Measurements from ENCODE around the gene FBRSL1.

Gene FBRSL1

GRCh38 chr12:132494294-132495164, 4.6 kb downstream of the FBRSL1 start:
- Histone ChIP-seq H4K20me1 (ENCODE audit: insufficient read depth, low read length) (no peaks in the 10 kb centered on the region), H3K36me3 (replicated peaks; ENCODE audit: insufficient read depth, low read length) (no peaks in the 10 kb centered on the region), H3K9me2 (replicated peaks; ENCODE audit: insufficient read depth, low read length) (no peaks in the 10 kb centered on the region), H3K27ac (ENCODE audit: low read length) (no peak overlapping the region), H2AFZ (ENCODE audit: low read length) (no peak overlapping the region), H3K27me3 (replicated peaks; ENCODE audit: insufficient read depth, low read length) (no peaks in the 10 kb centered on the region), H3K4me2 (ENCODE audit: low read depth, low read length) (no peak overlapping the region), H3F3A (ENCODE audit: insufficient read depth, low read length) (no peaks in the 10 kb centered on the region), H3K9me3 (replicated peaks; ENCODE audit: insufficient read depth, low read length) (no peaks in the 10 kb centered on the region), H3K4me1 (ENCODE audit: low read length) (no peaks in the 10 kb centered on the region), H3K9ac (ENCODE audit: low read length) (no peak overlapping the region), H3K79me2 (ENCODE audit: low read length) (peaks cover 79% of the 10 kb centered on the region), H3K4me3 (ENCODE audit: low read length) (no peak overlapping the region)
- no peak for DNase-seq
- TF ChIP-seq EZH2phosphoT487 (IDR thresholded peaks at IDR 0.05; ENCODE audit: low read length) (no peak), CTCF (IDR thresholded peaks at IDR 0.05; ENCODE audit: low read length) (no peak), EZH2 (optimal IDR thresholded peaks at IDR 0.05; ENCODE audit: low read depth, low read length) (no peak)

GRCh38 chr12:132495165-132495544, 5.2 kb downstream of the FBRSL1 start:
- no peak overlapping the region for H3K4me2 ChIP-seq (ENCODE audit: low read depth, low read length)
- DNase-seq = no peak

GRCh38 chr12:132495629-132496357, 5.8 kb downstream of the FBRSL1 start:
- H3K27ac ChIP-seq (ENCODE audit: low read length) = no peak overlapping the region
- H4K20me1 ChIP-seq (ENCODE audit: insufficient read depth, low read length) = no peaks in the 10 kb centered on the region
- H3K4me1 ChIP-seq (ENCODE audit: low read length) = no peaks in the 10 kb centered on the region

More at GRCh38 chr12:132495165-132495544, 5.2 kb downstream of the FBRSL1 start:
- H3K27me3 ChIP-seq (replicated peaks; ENCODE audit: insufficient read depth, low read length) = no peaks in the 10 kb centered on the region
- H4K20me1 ChIP-seq (ENCODE audit: insufficient read depth, low read length) = no peaks in the 10 kb centered on the region
- H3K4me1 ChIP-seq (ENCODE audit: low read length) = no peaks in the 10 kb centered on the region
- no peak overlapping the region for H3K27ac ChIP-seq (ENCODE audit: low read length)
- no peak overlapping the region for H3K9ac ChIP-seq (ENCODE audit: low read length)
- no peaks in the 10 kb centered on the region for H3F3A ChIP-seq (ENCODE audit: insufficient read depth, low read length)
- no peaks in the 10 kb centered on the region for H3K9me3 ChIP-seq (replicated peaks; ENCODE audit: insufficient read depth, low read length)
- no peak overlapping the region for H3K4me3 ChIP-seq (ENCODE audit: low read length)
- TF ChIP-seq EZH2phosphoT487 (IDR thresholded peaks at IDR 0.05; ENCODE audit: low read length) (no peak), EZH2 (optimal IDR thresholded peaks at IDR 0.05; ENCODE audit: low read depth, low read length) (no peak), CTCF (IDR thresholded peaks at IDR 0.05; ENCODE audit: low read length) (no peak)
- no peaks in the 10 kb centered on the region for H3K9me2 ChIP-seq (replicated peaks; ENCODE audit: insufficient read depth, low read length)
- H3K36me3 ChIP-seq (replicated peaks; ENCODE audit: insufficient read depth, low read length) = no peaks in the 10 kb centered on the region
- peaks cover 79% of the 10 kb centered on the region for H3K79me2 ChIP-seq (ENCODE audit: low read length)
- H2AFZ ChIP-seq (ENCODE audit: low read length) = no peak overlapping the region

More at GRCh38 chr12:132495629-132496357, 5.8 kb downstream of the FBRSL1 start:
- H3K9me3 ChIP-seq (replicated peaks; ENCODE audit: insufficient read depth, low read length) = no peaks in the 10 kb centered on the region
- H3K4me2 ChIP-seq (ENCODE audit: low read depth, low read length) = no peak overlapping the region
- no peaks in the 10 kb centered on the region for H3F3A ChIP-seq (ENCODE audit: insufficient read depth, low read length)
- H3K36me3 ChIP-seq (replicated peaks; ENCODE audit: insufficient read depth, low read length) = no peaks in the 10 kb centered on the region
- H2AFZ ChIP-seq (ENCODE audit: low read length) = no peak overlapping the region
- no peak for DNase-seq
- peaks cover 78% of the 10 kb centered on the region for H3K79me2 ChIP-seq (ENCODE audit: low read length)
- no peak overlapping the region for H3K9ac ChIP-seq (ENCODE audit: low read length)
- H3K4me3 ChIP-seq (ENCODE audit: low read length) = no peak overlapping the region
- H3K27me3 ChIP-seq (replicated peaks; ENCODE audit: insufficient read depth, low read length) = no peaks in the 10 kb centered on the region
- no peak for TF ChIP-seq EZH2phosphoT487 (IDR thresholded peaks at IDR 0.05; ENCODE audit: low read length)
- no peak for TF ChIP-seq EZH2 (optimal IDR thresholded peaks at IDR 0.05; ENCODE audit: low read depth, low read length)
- TF ChIP-seq CTCF (IDR thresholded peaks at IDR 0.05; ENCODE audit: low read length) = no peak
- no peaks in the 10 kb centered on the region for H3K9me2 ChIP-seq (replicated peaks; ENCODE audit: insufficient read depth, low read length)
